Neural progenitor cell (in vitro differentiated cells): ENCODE data around the gene PDGFB.

Source experiments
- CTCF ChIP-seq: fragments of 200-600 bp; sonication (generic); IDR thresholded peaks from 2 replicates; pipeline ENCODE4 v1.5.1; 2017; ENCODE audit warnings: antibody characterized with exemption, mild to moderate bottlenecking
- EZH2 ChIP-seq: fragments of 200-600 bp; sonication (generic); IDR thresholded peaks from 2 replicates; pipeline ENCODE4 v1.6.1; 2017; ENCODE audit warnings: antibody characterized with exemption, mild to moderate bottlenecking, moderate library complexity

- TF ChIP-seq CTCF (no peak), EZH2 (no peak)
Measured at GRCh38 chr22:39266398-39267030, 21.7 kb upstream of the PDGFB start.
